Muscle layer of duodenum (tissue), 2 donors: ENCODE results near the gene MAP4K2.

Experiments
- H3K27ac ChIP-seq: one replicate; pipeline ENCODE4 v1.7.0; 2013; ENCODE audit warnings: mild to moderate bottlenecking, low read length
- H3K27me3 ChIP-seq: one replicate; pipeline ENCODE4 v1.7.0; 2013; ENCODE audit warnings: low read depth, mild to moderate bottlenecking, control low read depth, low read length
- H3K36me3 ChIP-seq, 2 donors: one replicate each; pipeline ENCODE4 v1.7.0; 2013; ENCODE audit warnings: low read length in 2 of 2, control low read depth in 1 of 2, mild to moderate bottlenecking in 1 of 2; ENCODE audit not compliant: insufficient read depth in 2 of 2, control insufficient read depth in 1 of 2
- H3K4me1 ChIP-seq, 2 donors: one replicate each; pipeline ENCODE4 v1.7.0; 2013; ENCODE audit warnings: low read length in 2 of 2, mild to moderate bottlenecking in 2 of 2, control low read depth in 1 of 2, moderate library complexity in 1 of 2; ENCODE audit not compliant: insufficient read depth in 2 of 2, control insufficient read depth in 1 of 2
- H3K4me3 ChIP-seq, 2 donors: one replicate each; pipeline ENCODE4 v1.7.0; 2013; ENCODE audit warnings: low read length in 2 of 2, low read depth in 1 of 2, mild to moderate bottlenecking in 1 of 2
- H3K9me3 ChIP-seq, 2 donors: one replicate each; pipeline ENCODE4 v1.7.0; 2013; ENCODE audit warnings: low read length in 2 of 2, control low read depth in 1 of 2, mild to moderate bottlenecking in 1 of 2; ENCODE audit not compliant: control insufficient read depth in 1 of 2
- donor health status: healthy.

The MAP4K2 gene

GRCh38 chr11:64754919-64755662, 47.9 kb downstream of the MAP4K2 start:
- no peak overlapping the region for H3K27ac ChIP-seq
- H3K4me1 ChIP-seq, result peaks cover 1 to 23% of the 10 kb centered on the region in 2 donors
- H3K36me3 ChIP-seq, result peaks cover 0 to 27% of the 10 kb centered on the region in 2 donors
- no peaks in the 10 kb centered on the region for H3K9me3 ChIP-seq
- H3K27me3 ChIP-seq, result no peaks in the 10 kb centered on the region
- no peak overlapping the region for H3K4me3 ChIP-seq

- peaks cover 0 to 27% of the 10 kb centered on the region in 2 donors for H3K36me3 ChIP-seq
- no peaks in the 10 kb centered on the region for H3K9me3 ChIP-seq
- no peak overlapping the region for H3K27ac ChIP-seq
- no peaks in the 10 kb centered on the region for H3K27me3 ChIP-seq
- H3K4me1 ChIP-seq, result peaks cover 0 to 16% of the 10 kb centered on the region in 2 donors
- H3K4me3 ChIP-seq, result no peak overlapping the region
These were observed 48.7 kb downstream of the MAP4K2 start for GRCh38 chr11:64754124-64754918.

- Histone ChIP-seq H3K27me3 (no peaks in the 10 kb centered on the region), H3K9me3 (no peaks in the 10 kb centered on the region), H3K27ac (no peak overlapping the region), H3K36me3 (peaks cover 0 to 27% of the 10 kb centered on the region in 2 donors), H3K4me1 (peaks cover 0 to 8% of the 10 kb centered on the region in 2 donors), H3K4me3 (no peak overlapping the region)
These were observed 49.5 kb downstream of the MAP4K2 start for GRCh38 chr11:64753380-64754123.

DNA sequence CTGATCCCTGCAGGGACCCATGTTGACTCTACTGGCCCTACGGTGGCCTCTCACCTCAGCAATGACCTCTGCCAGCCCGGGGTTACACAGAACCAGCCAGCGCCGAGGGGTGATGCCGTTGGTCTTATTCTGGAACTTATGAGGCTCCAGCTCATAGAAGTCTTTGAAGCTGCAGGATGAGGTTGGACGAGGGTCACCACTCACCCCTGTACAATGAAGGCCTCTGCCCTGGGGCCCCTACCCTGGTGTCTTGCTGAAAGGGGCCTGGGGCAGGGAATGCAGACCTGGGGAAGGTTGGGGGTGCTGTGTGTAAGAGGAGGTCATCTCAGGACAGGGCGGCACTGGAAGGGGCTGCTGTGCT, 50.0 kb downstream of the MAP4K2 start:
- Histone ChIP-seq H3K27me3 (no peaks in the 10 kb centered on the region), H3K36me3 (peaks cover 0 to 27% of the 10 kb centered on the region in 2 donors), H3K27ac (no peak overlapping the region), H3K4me3 (no peak overlapping the region), H3K9me3 (no peaks in the 10 kb centered on the region), H3K4me1 (peaks cover 0 to 6% of the 10 kb centered on the region in 2 donors)

GRCh38 chr11:64752175-64752970, 50.6 kb downstream of the MAP4K2 start:
- Histone ChIP-seq H3K27me3 (no peaks in the 10 kb centered on the region), H3K4me3 (no peak overlapping the region), H3K27ac (no peak overlapping the region), H3K9me3 (no peaks in the 10 kb centered on the region), H3K4me1 (peaks cover 0 to 6% of the 10 kb centered on the region in 2 donors), H3K36me3 (peaks cover 0 to 27% of the 10 kb centered on the region in 2 donors)

DNA sequence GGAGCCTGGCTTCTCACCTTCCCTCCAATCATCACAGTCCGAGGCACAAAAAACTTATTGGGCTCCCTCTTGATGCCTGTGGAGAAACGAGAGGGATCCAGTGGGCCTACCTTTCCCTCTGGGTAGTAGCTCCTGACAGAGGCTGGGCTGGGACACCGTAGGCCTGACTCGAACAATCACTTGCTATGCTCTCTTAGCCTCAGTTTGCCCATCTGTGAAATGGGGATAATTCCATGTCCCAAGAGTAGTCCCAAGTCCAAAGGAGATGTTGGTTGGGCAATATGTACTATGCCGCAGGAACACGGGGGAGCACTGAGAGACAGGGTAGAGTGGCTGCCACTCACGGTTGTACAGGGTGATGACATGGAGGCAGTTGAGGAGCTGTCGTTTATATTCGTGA, 51.4 kb downstream of the MAP4K2 start:
- H3K27me3 ChIP-seq, result no peaks in the 10 kb centered on the region
- no peak overlapping the region for H3K4me3 ChIP-seq
- no peak overlapping the region for H3K27ac ChIP-seq
- H3K36me3 ChIP-seq, result peaks cover 0 to 27% of the 10 kb centered on the region in 2 donors
- peaks cover 0 to 6% of the 10 kb centered on the region in 2 donors for H3K4me1 ChIP-seq
- no peaks in the 10 kb centered on the region for H3K9me3 ChIP-seq

DNA sequence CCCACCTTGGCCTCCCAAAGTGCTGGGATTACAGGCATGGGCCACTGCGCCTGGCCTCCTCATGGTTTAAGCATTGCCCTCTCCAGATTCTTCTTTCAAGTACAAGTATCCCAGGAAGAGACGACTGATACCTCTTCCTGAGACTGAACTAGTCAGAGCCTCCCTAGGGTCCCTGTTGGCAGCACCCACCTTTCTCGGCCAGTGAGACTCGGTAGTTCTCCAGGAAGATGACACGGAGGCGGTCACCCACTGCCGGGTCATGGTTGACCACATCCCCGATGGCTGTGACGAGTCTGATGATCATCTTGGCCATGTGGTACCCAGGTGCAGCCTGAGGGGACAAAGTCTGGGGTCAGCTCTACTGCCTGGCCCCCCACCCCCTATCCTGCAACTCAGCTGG, 51.9 kb downstream of the MAP4K2 start:
- H3K27ac ChIP-seq, result no peak overlapping the region

DNA sequence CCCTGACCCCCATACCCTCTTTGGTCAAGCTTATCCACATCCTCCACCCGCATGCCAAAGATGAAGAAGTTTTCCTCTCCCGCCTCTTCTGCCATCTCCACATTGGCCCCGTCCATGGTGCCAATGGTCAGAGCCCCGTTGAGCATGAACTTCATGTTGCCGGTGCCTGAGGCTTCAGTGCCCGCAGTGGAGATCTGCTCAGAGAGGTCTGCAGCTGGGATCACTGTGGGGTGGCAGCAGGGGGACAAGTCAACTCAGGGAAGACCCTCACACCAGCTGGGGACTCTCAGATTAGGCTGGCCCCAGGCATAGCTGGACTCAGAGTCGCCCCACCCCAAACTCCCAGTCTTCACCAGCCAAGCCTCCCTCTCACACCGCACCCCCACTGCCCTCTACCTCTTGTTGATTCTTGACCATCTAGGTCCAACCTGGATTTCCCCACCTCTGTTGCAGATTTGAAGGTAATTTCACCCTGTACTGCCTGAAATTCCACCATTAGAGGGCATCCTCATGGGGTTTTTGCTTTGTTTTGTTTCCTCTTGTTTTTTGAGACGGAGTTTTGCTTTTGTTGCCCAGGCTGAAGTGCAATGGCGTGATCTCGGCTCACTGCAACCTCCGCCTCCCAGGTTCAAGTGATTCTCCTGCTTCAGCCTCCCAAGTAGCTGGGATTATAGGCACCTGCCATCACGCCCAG, 52.5 kb downstream of the MAP4K2 start:
- no peaks in the 10 kb centered on the region for H3K27me3 ChIP-seq
- H3K4me1 ChIP-seq, result peaks cover 0 to 6% of the 10 kb centered on the region in 2 donors
- no peak overlapping the region for H3K27ac ChIP-seq
- H3K9me3 ChIP-seq, result no peaks in the 10 kb centered on the region
- H3K4me3 ChIP-seq, result no peak overlapping the region
- peaks cover 0 to 27% of the 10 kb centered on the region in 2 donors for H3K36me3 ChIP-seq

More for the DNA sequence above, 51.9 kb downstream of the MAP4K2 start:
- H3K36me3 ChIP-seq, result peaks cover 0 to 27% of the 10 kb centered on the region in 2 donors
- no peaks in the 10 kb centered on the region for H3K27me3 ChIP-seq
- H3K9me3 ChIP-seq, result no peaks in the 10 kb centered on the region
- peaks cover 0 to 6% of the 10 kb centered on the region in 2 donors for H3K4me1 ChIP-seq
- no peak overlapping the region for H3K4me3 ChIP-seq

DNA sequence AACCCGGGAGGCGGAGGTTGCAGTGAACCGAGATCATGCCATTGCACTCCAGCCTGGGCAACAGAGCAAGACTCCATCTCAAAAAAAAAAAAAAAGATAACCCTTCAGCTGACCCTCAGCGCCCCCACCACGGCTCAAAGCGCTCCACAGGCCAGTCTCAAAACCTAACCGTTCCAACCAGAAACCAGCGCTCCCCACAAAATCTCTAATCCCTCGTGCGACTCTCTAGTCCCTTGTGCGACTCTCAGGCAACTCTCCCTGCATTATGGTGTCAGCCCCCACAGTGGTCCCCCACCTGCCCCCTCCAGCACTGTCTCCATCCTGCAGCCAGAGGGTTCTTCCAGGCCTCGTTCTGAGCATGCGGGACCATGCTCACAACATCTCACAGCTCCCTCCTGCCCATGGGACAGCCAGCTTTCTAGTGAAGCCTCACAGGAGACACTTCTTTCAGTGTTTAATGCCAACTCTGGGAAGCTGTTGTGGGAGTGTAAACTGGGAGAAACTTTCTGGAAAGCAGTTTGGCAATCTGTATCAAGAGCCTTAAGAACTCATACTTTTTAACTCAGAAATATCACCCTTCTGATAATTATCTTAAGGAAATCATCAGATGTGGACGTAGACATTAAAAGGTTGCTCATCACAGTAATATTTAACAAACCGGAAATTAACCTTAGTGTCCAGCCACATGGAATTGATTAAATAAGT, 54.9 kb downstream of the MAP4K2 start:
- peaks cover 0 to 18% of the 10 kb centered on the region in 2 donors for H3K36me3 ChIP-seq
- H3K4me1 ChIP-seq, result peaks cover 5 to 19% of the 10 kb centered on the region in 2 donors

DNA sequence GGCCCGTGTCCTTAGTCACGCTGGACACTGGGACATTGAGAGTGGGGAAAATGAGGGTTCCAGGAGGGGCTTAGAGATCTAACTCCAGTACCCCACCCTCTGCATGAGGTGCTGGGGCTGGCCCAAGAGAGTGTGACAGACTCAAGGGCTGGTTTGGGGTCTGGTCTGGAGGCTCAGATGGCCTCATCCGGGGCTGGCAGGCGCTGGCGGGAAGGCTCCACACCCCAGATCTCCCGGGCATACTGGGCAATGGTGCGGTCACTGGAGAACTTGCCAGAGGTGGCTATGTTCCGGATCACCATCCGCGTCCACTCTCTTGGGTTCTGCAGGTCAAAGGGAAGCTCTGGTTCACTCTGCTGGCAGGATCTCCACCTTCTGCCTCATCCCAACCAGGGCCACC, 56.5 kb downstream of the MAP4K2 start:
- Histone ChIP-seq H3K36me3 (peaks cover 0 to 5% of the 10 kb centered on the region in 2 donors), H3K4me1 (peaks cover 5 to 27% of the 10 kb centered on the region in 2 donors), H3K9me3 (no peaks in the 10 kb centered on the region), H3K27me3 (peaks cover 5% of the 10 kb centered on the region), H3K27ac (peak overlapping the region; percentile 63), H3K4me3 (peak overlapping the region in 1 of 2 donors; percentile 71)

More for the DNA sequence above, 54.9 kb downstream of the MAP4K2 start:
- Histone ChIP-seq H3K27ac (peak overlapping the region; percentile 35), H3K9me3 (no peaks in the 10 kb centered on the region), H3K4me3 (no peak overlapping the region), H3K27me3 (peaks cover 5% of the 10 kb centered on the region)
